Ishikawa (cell line): Measurements from ENCODE around the gene DOCK6.

Experiments used
- CEBPB ChIP-seq: IDR thresholded peaks from 2 replicates; pipeline ENCODE4 v1.6.1; 2012
- CREB1 ChIP-seq: IDR thresholded peaks from 2 replicates; pipeline ENCODE4 v1.6.1; 2012; ENCODE audit warnings: low read depth
- EGR1 ChIP-seq: IDR thresholded peaks from 2 replicates; pipeline ENCODE4 v1.6.1; 2012
- EP300 ChIP-seq: IDR thresholded peaks from 2 replicates; pipeline ENCODE4 v1.6.1; 2012; ENCODE audit warnings: borderline replicate concordance
- FOXM1 ChIP-seq: IDR thresholded peaks from 2 replicates; pipeline ENCODE4 v1.6.1; 2012; ENCODE audit warnings: low read depth, borderline replicate concordance
- NFIC ChIP-seq: IDR thresholded peaks from 2 replicates; pipeline ENCODE4 v1.6.1; 2012
- RAD21 ChIP-seq: IDR thresholded peaks from 2 replicates; pipeline ENCODE4 v1.6.1; 2012; ENCODE audit warnings: low read depth
- TAF1 ChIP-seq: IDR thresholded peaks from 2 replicates; pipeline ENCODE4 v1.6.1; 2012; ENCODE audit warnings: low read depth, mild to moderate bottlenecking
- TCF12 ChIP-seq: IDR thresholded peaks from 2 replicates; pipeline ENCODE4 v1.6.1; 2012; ENCODE audit warnings: low read depth
- TEAD4 ChIP-seq: IDR thresholded peaks from 2 replicates; pipeline ENCODE4 v1.6.1; 2012
- YY1 ChIP-seq: IDR thresholded peaks from 2 replicates; pipeline ENCODE4 v1.6.1; 2012; ENCODE audit warnings: low read depth
- ZBTB7A ChIP-seq: IDR thresholded peaks from 2 replicates; pipeline ENCODE4 v1.6.1; 2012; ENCODE audit warnings: low read depth
- TF ChIP-seq, protein P1 (sequence below): IDR thresholded peaks from 2 replicates; pipeline ENCODE4 v1.6.1; 2012
- TF ChIP-seq, protein P2 (sequence below): IDR thresholded peaks from 2 replicates; pipeline ENCODE4 v1.6.1; 2012; ENCODE audit warnings: low read depth, mild to moderate bottlenecking
- TF ChIP-seq, protein P3 (sequence below): IDR thresholded peaks from 2 replicates; pipeline ENCODE4 v1.6.1; 2012

DOCK6 gene, protein sequence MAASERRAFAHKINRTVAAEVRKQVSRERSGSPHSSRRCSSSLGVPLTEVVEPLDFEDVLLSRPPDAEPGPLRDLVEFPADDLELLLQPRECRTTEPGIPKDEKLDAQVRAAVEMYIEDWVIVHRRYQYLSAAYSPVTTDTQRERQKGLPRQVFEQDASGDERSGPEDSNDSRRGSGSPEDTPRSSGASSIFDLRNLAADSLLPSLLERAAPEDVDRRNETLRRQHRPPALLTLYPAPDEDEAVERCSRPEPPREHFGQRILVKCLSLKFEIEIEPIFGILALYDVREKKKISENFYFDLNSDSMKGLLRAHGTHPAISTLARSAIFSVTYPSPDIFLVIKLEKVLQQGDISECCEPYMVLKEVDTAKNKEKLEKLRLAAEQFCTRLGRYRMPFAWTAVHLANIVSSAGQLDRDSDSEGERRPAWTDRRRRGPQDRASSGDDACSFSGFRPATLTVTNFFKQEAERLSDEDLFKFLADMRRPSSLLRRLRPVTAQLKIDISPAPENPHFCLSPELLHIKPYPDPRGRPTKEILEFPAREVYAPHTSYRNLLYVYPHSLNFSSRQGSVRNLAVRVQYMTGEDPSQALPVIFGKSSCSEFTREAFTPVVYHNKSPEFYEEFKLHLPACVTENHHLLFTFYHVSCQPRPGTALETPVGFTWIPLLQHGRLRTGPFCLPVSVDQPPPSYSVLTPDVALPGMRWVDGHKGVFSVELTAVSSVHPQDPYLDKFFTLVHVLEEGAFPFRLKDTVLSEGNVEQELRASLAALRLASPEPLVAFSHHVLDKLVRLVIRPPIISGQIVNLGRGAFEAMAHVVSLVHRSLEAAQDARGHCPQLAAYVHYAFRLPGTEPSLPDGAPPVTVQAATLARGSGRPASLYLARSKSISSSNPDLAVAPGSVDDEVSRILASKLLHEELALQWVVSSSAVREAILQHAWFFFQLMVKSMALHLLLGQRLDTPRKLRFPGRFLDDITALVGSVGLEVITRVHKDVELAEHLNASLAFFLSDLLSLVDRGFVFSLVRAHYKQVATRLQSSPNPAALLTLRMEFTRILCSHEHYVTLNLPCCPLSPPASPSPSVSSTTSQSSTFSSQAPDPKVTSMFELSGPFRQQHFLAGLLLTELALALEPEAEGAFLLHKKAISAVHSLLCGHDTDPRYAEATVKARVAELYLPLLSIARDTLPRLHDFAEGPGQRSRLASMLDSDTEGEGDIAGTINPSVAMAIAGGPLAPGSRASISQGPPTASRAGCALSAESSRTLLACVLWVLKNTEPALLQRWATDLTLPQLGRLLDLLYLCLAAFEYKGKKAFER (N-terminal part only)

DNA sequence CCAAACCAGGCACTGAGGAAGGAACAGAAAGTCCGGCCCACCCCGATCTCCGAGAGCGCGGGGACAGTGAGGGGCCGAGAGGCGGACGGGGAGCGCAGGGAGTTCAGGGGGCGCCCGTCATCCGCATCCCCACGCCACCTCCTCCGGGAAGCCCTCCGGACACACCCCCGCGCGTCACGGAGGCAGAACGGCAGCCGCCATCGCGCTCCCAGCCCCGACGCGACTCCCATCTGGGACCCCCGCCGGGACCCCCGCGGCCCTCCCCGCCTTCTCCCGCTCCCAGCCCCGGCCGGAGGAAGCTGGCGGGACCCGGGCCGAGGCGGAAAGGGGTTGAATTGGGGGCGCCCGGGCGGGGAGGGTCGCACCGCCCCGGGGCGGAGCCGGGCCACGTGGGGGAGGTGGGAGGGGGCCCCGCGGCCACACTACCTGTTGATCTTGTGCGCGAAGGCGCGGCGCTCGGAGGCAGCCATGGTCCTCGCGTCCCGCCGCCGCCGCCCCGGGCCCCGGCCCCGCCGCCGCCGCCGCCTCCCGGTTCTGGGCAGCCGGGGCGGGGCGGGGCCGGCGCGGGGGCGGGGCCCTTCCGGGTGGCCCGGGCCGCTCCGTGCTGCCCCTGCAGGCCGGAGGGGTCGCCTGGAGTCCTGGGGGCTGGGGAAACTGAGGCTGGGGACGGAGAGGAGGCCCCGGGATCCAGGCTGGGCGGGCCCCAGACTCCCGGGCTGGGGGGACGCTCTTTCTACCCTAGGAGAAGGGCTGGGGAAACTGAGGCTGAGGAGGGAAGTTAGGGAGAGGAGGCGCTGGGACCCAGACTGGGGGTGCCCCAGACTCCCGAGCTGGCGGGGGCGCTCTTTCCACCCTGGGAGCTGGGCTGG is at the start of gene DOCK6:
Gene DOCK6 (minus strand): TSS at position 554 of the 869 bp plus-strand sequence. CDS start 84 bp downstream, at position 470.
- TF ChIP-seq ZBTB7A = peak; percentile 90
- TF ChIP-seq, protein P1, sequence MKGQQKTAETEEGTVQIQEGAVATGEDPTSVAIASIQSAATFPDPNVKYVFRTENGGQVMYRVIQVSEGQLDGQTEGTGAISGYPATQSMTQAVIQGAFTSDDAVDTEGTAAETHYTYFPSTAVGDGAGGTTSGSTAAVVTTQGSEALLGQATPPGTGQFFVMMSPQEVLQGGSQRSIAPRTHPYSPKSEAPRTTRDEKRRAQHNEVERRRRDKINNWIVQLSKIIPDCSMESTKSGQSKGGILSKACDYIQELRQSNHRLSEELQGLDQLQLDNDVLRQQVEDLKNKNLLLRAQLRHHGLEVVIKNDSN = peak; percentile 68; the same call in 1 of the 2 replicates
- TF ChIP-seq TEAD4 = no peak
- peak; percentile 41; the same call in 1 of the 2 replicates for TF ChIP-seq TCF12
- no peak for TF ChIP-seq FOXM1
- no peak for TF ChIP-seq EGR1
- TF ChIP-seq NFIC = no peak
- TF ChIP-seq TAF1 = no peak
- 0 out of 2 replicates have a peak, but pooled peaks have one; percentile 54 for TF ChIP-seq YY1
- TF ChIP-seq EP300 = no peak
- TF ChIP-seq RAD21 = no peak
- no peak for TF ChIP-seq CREB1
- TF ChIP-seq, protein P2, sequence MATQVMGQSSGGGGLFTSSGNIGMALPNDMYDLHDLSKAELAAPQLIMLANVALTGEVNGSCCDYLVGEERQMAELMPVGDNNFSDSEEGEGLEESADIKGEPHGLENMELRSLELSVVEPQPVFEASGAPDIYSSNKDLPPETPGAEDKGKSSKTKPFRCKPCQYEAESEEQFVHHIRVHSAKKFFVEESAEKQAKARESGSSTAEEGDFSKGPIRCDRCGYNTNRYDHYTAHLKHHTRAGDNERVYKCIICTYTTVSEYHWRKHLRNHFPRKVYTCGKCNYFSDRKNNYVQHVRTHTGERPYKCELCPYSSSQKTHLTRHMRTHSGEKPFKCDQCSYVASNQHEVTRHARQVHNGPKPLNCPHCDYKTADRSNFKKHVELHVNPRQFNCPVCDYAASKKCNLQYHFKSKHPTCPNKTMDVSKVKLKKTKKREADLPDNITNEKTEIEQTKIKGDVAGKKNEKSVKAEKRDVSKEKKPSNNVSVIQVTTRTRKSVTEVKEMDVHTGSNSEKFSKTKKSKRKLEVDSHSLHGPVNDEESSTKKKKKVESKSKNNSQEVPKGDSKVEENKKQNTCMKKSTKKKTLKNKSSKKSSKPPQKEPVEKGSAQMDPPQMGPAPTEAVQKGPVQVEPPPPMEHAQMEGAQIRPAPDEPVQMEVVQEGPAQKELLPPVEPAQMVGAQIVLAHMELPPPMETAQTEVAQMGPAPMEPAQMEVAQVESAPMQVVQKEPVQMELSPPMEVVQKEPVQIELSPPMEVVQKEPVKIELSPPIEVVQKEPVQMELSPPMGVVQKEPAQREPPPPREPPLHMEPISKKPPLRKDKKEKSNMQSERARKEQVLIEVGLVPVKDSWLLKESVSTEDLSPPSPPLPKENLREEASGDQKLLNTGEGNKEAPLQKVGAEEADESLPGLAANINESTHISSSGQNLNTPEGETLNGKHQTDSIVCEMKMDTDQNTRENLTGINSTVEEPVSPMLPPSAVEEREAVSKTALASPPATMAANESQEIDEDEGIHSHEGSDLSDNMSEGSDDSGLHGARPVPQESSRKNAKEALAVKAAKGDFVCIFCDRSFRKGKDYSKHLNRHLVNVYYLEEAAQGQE = no peak
- no peak for TF ChIP-seq CEBPB
- TF ChIP-seq, protein P3, sequence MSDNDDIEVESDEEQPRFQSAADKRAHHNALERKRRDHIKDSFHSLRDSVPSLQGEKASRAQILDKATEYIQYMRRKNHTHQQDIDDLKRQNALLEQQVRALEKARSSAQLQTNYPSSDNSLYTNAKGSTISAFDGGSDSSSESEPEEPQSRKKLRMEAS = peak; percentile 35; the same call in 1 of the 2 replicates

DNA sequence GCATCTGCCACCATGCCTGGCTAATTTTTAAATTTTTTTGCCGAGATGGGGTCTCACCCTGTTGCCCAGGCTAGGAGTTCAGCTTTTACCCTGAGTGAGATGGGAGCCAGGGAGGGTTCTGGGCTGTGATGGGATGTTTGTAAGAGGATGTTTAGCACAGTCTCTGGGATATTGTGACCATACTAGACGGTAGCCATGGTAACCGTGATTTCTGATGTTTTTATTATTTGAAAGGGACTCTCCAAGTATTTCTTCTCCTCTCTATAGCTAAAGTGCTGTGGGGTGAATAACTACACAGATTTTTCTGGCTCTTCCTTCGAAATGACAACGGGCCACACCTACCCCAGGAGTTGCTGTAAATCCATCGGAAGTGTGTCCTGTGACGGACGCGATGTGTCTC is 44.0 kb upstream of the DOCK6 start:
- TF ChIP-seq TEAD4 (no peak), TAF1 (no peak), FOXM1 (no peak), ZBTB7A (no peak), TCF12 (no peak), YY1 (no peak), EGR1 (no peak), CEBPB (no peak), RAD21 (no peak)

DNA sequence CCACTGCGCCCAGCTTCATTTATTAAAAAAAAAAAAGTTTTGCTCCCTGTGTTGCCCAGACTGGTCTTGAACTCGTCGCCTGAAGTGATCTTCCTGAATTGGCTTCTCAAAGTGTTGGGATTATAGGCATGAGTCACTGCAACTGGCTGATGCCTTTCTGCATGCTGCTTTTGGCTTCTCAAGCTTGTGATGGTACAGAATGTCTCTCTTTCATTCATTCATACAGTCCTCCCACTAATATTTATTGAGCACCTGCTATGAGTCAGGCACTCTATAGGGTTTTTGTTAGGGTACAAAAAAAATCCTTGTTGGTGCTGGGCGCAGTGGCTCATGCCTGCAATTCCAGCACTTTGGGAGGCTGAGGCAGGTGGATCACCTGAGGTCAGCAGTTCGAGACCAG is 42.6 kb upstream of the DOCK6 start:
- TF ChIP-seq RAD21 = no peak
- TF ChIP-seq TCF12 = no peak
- no peak for TF ChIP-seq YY1
- TF ChIP-seq CEBPB = no peak
- TF ChIP-seq EGR1 = no peak
- TF ChIP-seq ZBTB7A = no peak
- TF ChIP-seq, protein P1 = no peak
- TF ChIP-seq TAF1 = no peak
- no peak for TF ChIP-seq CREB1
- TF ChIP-seq FOXM1 = no peak
- TF ChIP-seq, protein P3 = no peak
- TF ChIP-seq TEAD4 = no peak
- TF ChIP-seq EP300 = no peak
- TF ChIP-seq, protein P2 = no peak
- no peak for TF ChIP-seq NFIC

DNA sequence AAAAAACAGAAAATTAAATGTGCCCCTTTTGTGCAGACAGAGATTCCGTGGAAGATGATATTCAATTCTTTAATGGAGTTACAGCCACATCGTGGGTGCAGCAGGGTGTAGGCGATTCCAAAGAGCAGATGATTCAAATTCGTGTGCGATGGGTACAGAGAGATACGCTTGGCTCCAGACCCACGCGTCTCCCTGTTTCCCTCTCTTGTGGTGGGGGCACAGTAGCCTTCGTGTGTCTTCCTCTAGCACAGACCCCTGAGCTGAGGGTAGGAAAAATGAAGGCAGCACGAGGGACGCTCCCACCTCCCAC is 38.4 kb upstream of the DOCK6 start:
- TF ChIP-seq YY1 = no peak
- no peak for TF ChIP-seq TCF12
- TF ChIP-seq ZBTB7A = no peak
- no peak for TF ChIP-seq CREB1
- TF ChIP-seq, protein P3 = no peak
- TF ChIP-seq EGR1 = no peak
- TF ChIP-seq, protein P1 = no peak
- no peak for TF ChIP-seq EP300
- TF ChIP-seq FOXM1 = no peak
- TF ChIP-seq NFIC = no peak
- no peak for TF ChIP-seq TEAD4
- no peak for TF ChIP-seq RAD21
- no peak for TF ChIP-seq TAF1
- TF ChIP-seq CEBPB = no peak
